Right cardiac atrium (tissue), 5 donors: Measurements from ENCODE around the gene UFD1. TPM values are rescaled to one million over a fixed set of nuclear protein-coding genes. Genes with fewer than 3 reads are reported as not detected.

Experiments used
- ATAC-seq, 2 donors: fragments of 200-7000 bp; cut with Tn5 transposase; one replicate each; pipeline versions ENCODE4 v1.8.0 to v1.9.1; 2020; ENCODE audit warnings: moderate library complexity in 2 of 2, mild to moderate bottlenecking in 1 of 2
- DNase-seq, 3 donors: peaks; one replicate each; pipeline ENCODE4 v3.0.0-alpha.2; 2020
- H3K27ac ChIP-seq: one replicate; pipeline ENCODE4 v1.5.1; 2013; ENCODE audit warnings: mild to moderate bottlenecking, low read length, control low read depth, moderate library complexity
- H3K27me3 ChIP-seq: one replicate; pipeline ENCODE4 v1.6.1; 2013; ENCODE audit not compliant: control insufficient read depth, insufficient read depth
- H3K4me1 ChIP-seq: one replicate; pipeline ENCODE4 v1.6.1; 2013; ENCODE audit warnings: low read length; ENCODE audit not compliant: control insufficient read depth, insufficient read depth
- H3K4me3 ChIP-seq: one replicate; pipeline ENCODE4 v1.5.1; 2013; ENCODE audit warnings: low read length, control low read depth
- H3K9me3 ChIP-seq: one replicate; pipeline ENCODE4 v1.6.1; 2013; ENCODE audit warnings: low read length; ENCODE audit not compliant: control insufficient read depth
- WGBS: extraction: QIAGEN DNeasy Blood & Tissue Kit; methylation state at CpG from one replicate; pipeline ENCODE4 v1.1.7; 2013; 5-methylcytosine and 5-hydroxymethylcytosine counted together
- intact Hi-C, 4 donors: fragments of 100-400 bp; cut with DNase I; formaldehyde crosslinking; loops; one replicate each; pipeline versions ENCODE4 v1.11.0 to v1.14.0; 2022 to 2023
- polyA plus RNA-seq: library from polyadenylated mRNA; stranded (reverse); fragments of 200-250 nt; gene quantifications from one replicate; pipeline ENCODE4 v1.2.3, GENCODE V29; 2013
- total RNA-seq, 4 donors: library from RNA; stranded (reverse); fragmentation: NEBNext Ultra II Directional; extraction: Animal tissue kit (Norgen Biotek cat#: 25700); gene quantifications; one replicate each; pipeline ENCODE4 v1.2.1, GENCODE V29; 2021
- donor health status: healthy with polysubstance abuse.
- donor health status: DM: no; HTN: yes; CAD: no.
- donor health status: DM: no; HTN: no; CAD: no.
- donor health status: DM: no; HTN: yes; CAD: no; lungs with severe emphysema.
- donor health status: DM: yes; HTN: yes; CAD: no.

UFD1 gene
- total and polyA plus RNA-seq, 5 donors: 34.7 to 58.1 (median 44.3) TPM

DNA sequence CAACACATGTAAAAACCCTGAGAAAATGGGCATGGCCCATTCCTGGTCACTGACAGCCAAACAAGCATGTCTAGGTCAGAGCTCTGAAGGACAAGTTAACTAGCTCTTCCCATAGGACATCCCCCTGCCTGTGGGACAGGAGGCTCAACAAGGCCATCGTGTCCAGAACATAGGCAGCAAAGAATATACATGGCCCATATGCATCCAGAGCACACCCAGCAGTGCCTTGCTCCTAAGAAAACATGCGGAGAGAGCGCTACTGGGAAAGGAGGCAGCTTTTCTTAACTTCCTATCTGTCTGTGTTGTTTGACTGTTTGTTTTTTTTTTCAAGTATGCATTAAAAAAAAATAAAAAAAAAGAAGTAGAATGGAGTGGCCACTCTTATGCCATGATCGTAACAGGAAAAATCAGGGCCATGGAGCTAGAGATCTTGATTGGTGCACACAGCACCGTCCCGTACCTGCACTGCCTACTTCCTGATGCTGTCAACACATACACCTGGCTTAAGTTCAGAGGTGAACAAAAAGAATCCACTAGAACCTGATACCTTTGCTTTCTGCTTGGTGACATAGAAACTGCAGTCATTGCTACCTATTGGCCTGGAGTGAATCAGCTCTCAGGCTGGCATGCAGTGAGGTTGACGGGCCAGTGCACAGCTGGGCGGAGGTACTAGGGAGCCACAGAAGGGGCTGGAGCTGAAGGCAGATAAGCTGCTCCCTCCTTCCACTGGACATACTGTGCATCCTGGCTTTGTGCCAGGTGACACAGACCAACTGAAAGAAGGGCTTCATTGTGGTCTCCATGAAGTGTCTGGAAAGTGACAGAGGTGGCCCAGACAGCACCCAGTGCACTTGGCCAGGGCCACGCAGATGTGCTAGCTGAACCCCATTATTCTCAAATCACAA, 11.9 kb downstream of the UFD1 start:
- intact Hi-C loops: no loop called here
- H3K4me1 ChIP-seq: no peaks in the 10 kb centered on the region
- ATAC-seq (no peak), DNase-seq (no peak)
- H3K9me3 ChIP-seq: no peaks in the 10 kb centered on the region
- whole genome bisulfite sequencing: 91% methylated on average over 9 of the region's 9 CpGs
- H3K27ac ChIP-seq: no peak overlapping the region
- no peaks in the 10 kb centered on the region for H3K27me3 ChIP-seq
- no peak overlapping the region for H3K4me3 ChIP-seq

- WGBS: 91% methylated on average over 14 of the region's 14 CpGs
- Histone ChIP-seq H3K27ac (no peak overlapping the region), H3K9me3 (no peaks in the 10 kb centered on the region), H3K27me3 (no peaks in the 10 kb centered on the region), H3K4me3 (no peak overlapping the region), H3K4me1 (no peaks in the 10 kb centered on the region)
- DNase-seq (no peak), ATAC-seq (no peak)
- intact Hi-C loops: no loop called here
Observed at GRCh38 chr22:19466126-19466716, 12.8 kb downstream of the UFD1 start.

DNA sequence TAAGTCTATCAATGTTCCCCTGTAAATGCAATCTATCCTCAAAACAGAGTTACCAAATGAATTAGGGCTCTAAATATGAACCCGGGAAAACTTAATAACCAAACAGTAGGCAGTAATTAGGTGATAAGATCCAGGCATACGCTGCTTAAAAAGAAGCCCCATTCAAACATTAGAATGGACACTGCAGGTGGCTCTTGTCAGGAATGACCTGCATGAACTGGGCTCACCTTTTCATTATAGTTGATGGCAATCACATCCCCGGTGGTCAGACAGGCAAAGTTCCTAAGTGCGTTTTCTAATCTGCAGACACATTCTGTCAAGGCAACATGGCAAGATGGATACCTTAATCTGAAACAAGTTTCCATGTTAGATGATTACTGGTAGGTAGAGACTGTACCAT, 14.0 kb downstream of the UFD1 start:
- H3K4me1 ChIP-seq: no peaks in the 10 kb centered on the region
- intact Hi-C loops: no loop called here
- WGBS: 88% methylated on average over 4 of the region's 4 CpGs
- no peak overlapping the region for H3K4me3 ChIP-seq
- ATAC-seq: no peak
- no peaks in the 10 kb centered on the region for H3K27me3 ChIP-seq
- no peaks in the 10 kb centered on the region for H3K9me3 ChIP-seq
- DNase-seq: no peak
- H3K27ac ChIP-seq: no peak overlapping the region

DNA sequence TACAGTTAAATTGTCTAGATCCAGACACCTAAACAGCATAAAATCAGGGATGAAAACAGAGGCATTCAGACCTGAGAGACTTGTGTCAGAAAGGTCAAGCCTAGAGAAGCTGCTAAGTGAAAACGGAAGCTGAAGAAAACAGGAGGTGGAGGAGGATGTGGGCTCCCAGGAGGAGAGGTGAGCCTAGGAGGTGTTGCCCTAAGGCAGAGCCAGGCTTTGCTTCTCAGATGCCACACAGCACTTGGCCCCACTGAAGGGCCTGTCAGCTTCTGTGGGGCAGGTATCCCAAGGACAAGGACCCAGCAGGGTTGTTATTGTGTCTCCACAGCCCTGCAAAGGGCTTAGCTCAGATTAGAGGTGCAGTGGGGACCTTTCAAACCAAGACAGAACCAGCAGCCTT, 14.4 kb downstream of the UFD1 start:
- DNase-seq (no peak), ATAC-seq (no peak)
- Histone ChIP-seq H3K27ac (no peak overlapping the region), H3K27me3 (no peaks in the 10 kb centered on the region), H3K4me1 (no peaks in the 10 kb centered on the region), H3K4me3 (no peak overlapping the region), H3K9me3 (no peaks in the 10 kb centered on the region)
- WGBS: 60% methylated on average over 1 of the region's 1 CpG
- intact Hi-C loops: no loop called here

GRCh38 chr22:19463491-19464469, 15.2 kb downstream of the UFD1 start:
- ATAC-seq (peak; percentile 76 to 82), DNase-seq (peak; percentile 68 to 83 (median 78))
- no peaks in the 10 kb centered on the region for H3K9me3 ChIP-seq
- H3K27ac ChIP-seq: no peak overlapping the region
- H3K4me1 ChIP-seq: no peaks in the 10 kb centered on the region
- 70% methylated on average over 7 of the region's 7 CpGs for WGBS
- intact Hi-C loops: no loop called here
- H3K4me3 ChIP-seq: no peak overlapping the region
- no peaks in the 10 kb centered on the region for H3K27me3 ChIP-seq

GRCh38 chr22:19463008-19463407, 16.0 kb downstream of the UFD1 start:
- DNase-seq (no peak), ATAC-seq (no peak)
- no peak overlapping the region for H3K27ac ChIP-seq
- no peak overlapping the region for H3K4me3 ChIP-seq
- H3K27me3 ChIP-seq: no peaks in the 10 kb centered on the region
- H3K9me3 ChIP-seq: no peaks in the 10 kb centered on the region
- intact Hi-C loops: no loop called here
- WGBS: 96% methylated on average over 1 of the region's 1 CpG
- no peaks in the 10 kb centered on the region for H3K4me1 ChIP-seq

DNA sequence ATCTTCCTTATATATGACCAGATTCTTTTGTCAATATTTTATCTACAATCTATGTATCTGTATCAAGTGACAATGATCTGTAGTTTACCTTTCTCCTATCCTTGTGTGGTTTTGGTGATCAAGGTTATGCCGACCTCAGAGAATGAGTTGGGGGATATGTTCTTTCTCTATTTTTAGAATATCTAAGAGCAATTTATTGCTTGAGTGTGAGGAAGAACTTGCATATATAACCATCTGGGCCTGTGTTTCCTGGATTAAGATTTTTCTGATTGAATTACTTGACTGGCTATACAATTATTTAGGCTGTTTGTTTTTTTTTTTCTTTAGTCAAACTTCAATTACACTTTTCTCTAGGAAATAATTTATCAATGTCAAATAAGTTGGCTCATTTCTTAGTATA, 17.5 kb downstream of the UFD1 start:
- no peak overlapping the region for H3K4me3 ChIP-seq
- H3K27me3 ChIP-seq: no peaks in the 10 kb centered on the region
- H3K4me1 ChIP-seq: no peaks in the 10 kb centered on the region
- intact Hi-C loops: no loop called here
- H3K27ac ChIP-seq: no peak overlapping the region
- no peak for DNase-seq
- 89% methylated on average over 1 of the region's 1 CpG for WGBS
- ATAC-seq: no peak
- H3K9me3 ChIP-seq: no peaks in the 10 kb centered on the region

GRCh38 chr22:19460036-19460435, 19.0 kb downstream of the UFD1 start:
- H3K4me1 ChIP-seq: no peaks in the 10 kb centered on the region
- ATAC-seq (no peak), DNase-seq (no peak)
- WGBS: 81% methylated on average over 2 of the region's 2 CpGs
- intact Hi-C loops: no loop called here
- no peaks in the 10 kb centered on the region for H3K27me3 ChIP-seq
- no peak overlapping the region for H3K27ac ChIP-seq
- no peaks in the 10 kb centered on the region for H3K9me3 ChIP-seq
- no peak overlapping the region for H3K4me3 ChIP-seq

DNA sequence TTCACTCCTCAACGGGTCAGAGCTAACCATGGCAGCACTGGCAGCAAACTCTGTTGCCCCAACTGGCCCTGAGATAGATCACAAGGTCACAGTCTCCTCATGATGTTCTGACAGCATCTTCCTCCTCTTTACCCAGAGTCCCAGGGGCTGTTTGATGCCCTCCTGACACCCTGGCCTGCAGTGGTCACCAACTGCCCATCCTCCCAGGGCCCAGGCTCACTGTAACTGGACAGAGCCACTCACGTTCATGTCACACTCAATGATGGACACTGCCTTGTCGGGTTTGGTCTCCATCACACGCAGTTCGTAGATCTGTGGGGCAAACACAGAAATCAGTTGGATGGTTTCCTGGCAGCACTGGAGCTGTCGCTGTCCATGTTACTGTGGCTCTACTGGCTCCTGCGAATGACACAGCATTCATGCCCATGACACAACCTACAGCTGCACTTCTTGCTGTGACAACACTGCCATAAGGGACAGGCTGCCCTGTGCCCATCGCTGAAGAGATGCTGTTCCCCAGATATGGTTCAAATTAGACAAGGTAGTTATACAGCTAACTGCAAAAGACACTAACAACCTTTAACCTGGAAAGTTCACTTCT, 21.1 kb downstream of the UFD1 start:
- intact Hi-C loops: no loop called here
- ATAC-seq (no peak), DNase-seq (no peak)
- Histone ChIP-seq H3K4me3 (no peak overlapping the region), H3K4me1 (no peaks in the 10 kb centered on the region), H3K27ac (no peak overlapping the region), H3K9me3 (no peaks in the 10 kb centered on the region), H3K27me3 (no peaks in the 10 kb centered on the region)
- WGBS: 95% methylated on average over 8 of the region's 8 CpGs

GRCh38 chr22:19456541-19456940, 22.5 kb downstream of the UFD1 start:
- H3K4me3 ChIP-seq: no peak overlapping the region
- no peaks in the 10 kb centered on the region for H3K27me3 ChIP-seq
- no peak for ATAC-seq
- no peaks in the 10 kb centered on the region for H3K9me3 ChIP-seq
- DNase-seq: no peak
- H3K4me1 ChIP-seq: no peaks in the 10 kb centered on the region
- no peak overlapping the region for H3K27ac ChIP-seq
- WGBS: 92% methylated on average over 10 of the region's 10 CpGs
- intact Hi-C loops: no loop called here
